HG03060 (cell line): ENCODE data around the gene HAUS3.
"Not testable (repeated sequence)": the region's sequence is repeated elsewhere in the genome, so short reads cannot be mapped to it uniquely, and the experiment has no call there.

Source experiments
- ATAC-seq: cut with Tn5 transposase; IDR thresholded peaks from one replicate; pipeline ENCODE4 v1.9.1; 2021; ENCODE audit warnings: low read depth, moderate number of reproducible peaks; ENCODE audit not compliant: unreplicated experiment

Gene HAUS3

GRCh38 chr4:2236944-2237666 is 4.8 kb downstream of the HAUS3 start:
- ATAC-seq = no peak

GRCh38 chr4:2231082-2231481 is 10.8 kb downstream of the HAUS3 start:
- no peak for ATAC-seq

GRCh38 chr4:2226261-2226660 is 15.7 kb downstream of the HAUS3 start:
- ATAC-seq = no peak

GRCh38 chr4:2222838-2223237 is 19.1 kb downstream of the HAUS3 start:
- no peak for ATAC-seq

- ATAC-seq = not testable (repeated sequence)
Observed at GRCh38 chr4:2221378-2221777, 20.5 kb downstream of the HAUS3 start.

- no peak for ATAC-seq
Observed at GRCh38 chr4:2220016-2220630, 21.8 kb downstream of the HAUS3 start.

GRCh38 chr4:2219233-2219760 is 22.6 kb downstream of the HAUS3 start:
- ATAC-seq = no peak

GRCh38 chr4:2218436-2218835 is 23.5 kb downstream of the HAUS3 start:
- ATAC-seq = no peak

GRCh38 chr4:2217726-2218125 is 24.2 kb downstream of the HAUS3 start:
- no peak for ATAC-seq

GRCh38 chr4:2212831-2213230 is 29.1 kb downstream of the HAUS3 start:
- ATAC-seq = no peak

- ATAC-seq = not testable (repeated sequence)
Observed at GRCh38 chr4:2202789-2203188, 39.1 kb downstream of the HAUS3 start.

GRCh38 chr4:2194496-2194895 is 47.4 kb downstream of the HAUS3 start:
- no peak for ATAC-seq

- ATAC-seq = no peak
Observed at GRCh38 chr4:2193326-2193725, 48.6 kb downstream of the HAUS3 start.

GRCh38 chr4:2186865-2187172 is 55.1 kb downstream of the HAUS3 start:
- no peak for ATAC-seq

- no peak for ATAC-seq
Observed at GRCh38 chr4:2186133-2186864, 55.6 kb downstream of the HAUS3 start.

GRCh38 chr4:2183394-2183793 is 58.5 kb downstream of the HAUS3 start:
- no peak for ATAC-seq

- no peak for ATAC-seq
Observed at GRCh38 chr4:2182994-2183393, 58.9 kb downstream of the HAUS3 start.

GRCh38 chr4:2180410-2180809 is 61.5 kb downstream of the HAUS3 start:
- ATAC-seq = no peak

GRCh38 chr4:2179717-2180116 is 62.2 kb downstream of the HAUS3 start:
- ATAC-seq = no peak

GRCh38 chr4:2178986-2179385 is 62.9 kb downstream of the HAUS3 start:
- no peak for ATAC-seq
